ENCODE measurements around the gene HOXC5.

Gene HOXC5

GRCh38 chr12:54006559-54007220 is 26.2 kb upstream of the HOXC5 start:
- DNase-seq (ENCODE audit: low read depth, low spot score), result no peak

- no peak for DNase-seq (ENCODE audit: low read depth, low spot score)
Observed at GRCh38 chr12:54007538-54008259, 25.2 kb upstream of the HOXC5 start.

- DNase-seq (ENCODE audit: low read depth, low spot score), result no peak
Observed at GRCh38 chr12:54008260-54008552, 24.6 kb upstream of the HOXC5 start.

DNA sequence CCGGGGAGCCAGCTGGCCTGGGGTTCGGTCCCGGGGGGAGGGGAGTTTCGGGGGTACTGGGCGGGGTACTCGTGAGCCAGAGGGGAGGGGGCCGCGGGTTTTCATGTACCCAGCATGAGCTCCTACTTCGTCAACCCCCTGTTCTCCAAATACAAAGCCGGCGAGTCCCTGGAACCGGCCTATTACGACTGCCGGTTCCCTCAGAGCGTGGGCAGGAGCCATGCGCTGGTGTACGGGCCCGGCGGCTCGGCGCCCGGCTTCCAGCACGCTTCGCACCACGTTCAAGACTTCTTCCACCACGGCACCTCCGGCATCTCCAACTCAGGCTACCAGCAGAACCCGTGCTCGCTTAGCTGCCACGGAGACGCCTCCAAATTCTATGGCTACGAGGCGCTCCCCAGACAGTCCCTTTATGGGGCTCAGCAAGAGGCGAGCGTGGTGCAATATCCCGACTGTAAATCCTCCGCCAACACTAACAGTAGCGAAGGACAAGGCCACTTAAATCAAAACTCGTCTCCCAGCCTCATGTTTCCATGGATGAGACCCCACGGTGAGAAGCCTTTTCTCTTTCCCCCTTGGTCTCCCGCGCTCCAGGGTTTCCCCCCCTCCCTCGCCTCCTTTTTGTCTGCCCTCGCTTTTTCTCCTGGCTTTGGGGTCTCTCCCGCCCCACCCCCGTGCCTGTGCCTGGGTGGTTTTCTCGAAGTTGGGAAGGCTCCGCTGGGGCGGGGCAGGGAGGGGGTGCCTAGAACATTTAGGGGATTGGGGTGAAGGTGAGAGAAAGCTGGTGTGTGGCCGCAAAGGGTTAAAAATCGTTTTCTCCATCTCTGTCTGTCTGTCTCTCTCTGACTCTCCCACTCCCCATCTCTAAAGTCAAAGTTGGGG is 23.4 kb upstream of the HOXC5 start:
- no peak for DNase-seq (ENCODE audit: low read depth, low spot score)

- DNase-seq (ENCODE audit: low read depth, low spot score), result no peak
Observed at GRCh38 chr12:54010053-54010971, 22.5 kb upstream of the HOXC5 start.

GRCh38 chr12:54010972-54011664 is 21.7 kb upstream of the HOXC5 start:
- no peak for DNase-seq (ENCODE audit: low read depth, low spot score)

DNA sequence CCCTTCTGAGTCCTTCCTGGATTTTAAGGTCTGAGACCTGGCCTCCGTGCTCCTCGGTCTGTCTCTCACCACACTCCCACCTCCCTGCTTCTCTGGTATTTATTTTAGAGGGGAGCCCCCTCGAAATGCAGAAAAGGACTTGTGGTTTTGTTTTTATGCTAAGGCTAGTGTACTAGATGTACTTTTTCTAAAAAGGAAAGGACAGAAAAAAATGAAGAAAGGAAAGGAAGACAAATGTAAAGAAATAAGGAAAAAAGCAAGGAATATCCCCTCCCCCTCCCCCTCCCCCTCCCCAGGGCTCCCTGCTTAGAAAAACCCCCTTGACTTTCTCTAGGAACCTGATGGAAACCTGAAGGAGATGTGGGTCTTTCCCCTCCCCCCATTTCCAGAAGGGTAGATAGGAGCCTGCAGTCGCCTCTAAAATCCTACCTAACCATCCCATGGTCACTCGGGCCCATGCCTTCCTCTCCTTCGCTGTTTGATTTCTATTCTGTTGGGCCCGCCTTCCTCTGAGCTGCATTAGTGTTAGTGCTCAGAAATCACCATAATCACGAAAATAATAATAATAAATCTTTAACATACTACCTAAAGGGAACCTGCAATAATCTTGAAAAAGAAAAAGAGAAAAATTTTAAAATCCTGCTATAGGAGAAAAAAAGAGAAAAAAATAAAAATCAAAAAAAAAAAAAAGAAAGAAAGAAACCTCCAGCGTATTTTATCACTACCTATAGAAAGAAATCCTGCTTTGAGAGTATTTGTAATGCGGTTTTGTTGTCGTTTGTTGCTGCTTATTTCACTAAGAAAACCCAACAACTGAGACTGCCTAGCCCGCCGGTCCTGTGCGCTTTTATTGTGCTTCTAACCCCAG is 21.0 kb upstream of the HOXC5 start:
- no peak for DNase-seq (ENCODE audit: low read depth, low spot score)

- DNase-seq (ENCODE audit: low read depth, low spot score), result no peak
Observed at GRCh38 chr12:54012631-54013409, 20.0 kb upstream of the HOXC5 start.

- DNase-seq (ENCODE audit: low read depth, low spot score), result no peak
Observed at GRCh38 chr12:54014377-54015017, 18.4 kb upstream of the HOXC5 start.

DNA sequence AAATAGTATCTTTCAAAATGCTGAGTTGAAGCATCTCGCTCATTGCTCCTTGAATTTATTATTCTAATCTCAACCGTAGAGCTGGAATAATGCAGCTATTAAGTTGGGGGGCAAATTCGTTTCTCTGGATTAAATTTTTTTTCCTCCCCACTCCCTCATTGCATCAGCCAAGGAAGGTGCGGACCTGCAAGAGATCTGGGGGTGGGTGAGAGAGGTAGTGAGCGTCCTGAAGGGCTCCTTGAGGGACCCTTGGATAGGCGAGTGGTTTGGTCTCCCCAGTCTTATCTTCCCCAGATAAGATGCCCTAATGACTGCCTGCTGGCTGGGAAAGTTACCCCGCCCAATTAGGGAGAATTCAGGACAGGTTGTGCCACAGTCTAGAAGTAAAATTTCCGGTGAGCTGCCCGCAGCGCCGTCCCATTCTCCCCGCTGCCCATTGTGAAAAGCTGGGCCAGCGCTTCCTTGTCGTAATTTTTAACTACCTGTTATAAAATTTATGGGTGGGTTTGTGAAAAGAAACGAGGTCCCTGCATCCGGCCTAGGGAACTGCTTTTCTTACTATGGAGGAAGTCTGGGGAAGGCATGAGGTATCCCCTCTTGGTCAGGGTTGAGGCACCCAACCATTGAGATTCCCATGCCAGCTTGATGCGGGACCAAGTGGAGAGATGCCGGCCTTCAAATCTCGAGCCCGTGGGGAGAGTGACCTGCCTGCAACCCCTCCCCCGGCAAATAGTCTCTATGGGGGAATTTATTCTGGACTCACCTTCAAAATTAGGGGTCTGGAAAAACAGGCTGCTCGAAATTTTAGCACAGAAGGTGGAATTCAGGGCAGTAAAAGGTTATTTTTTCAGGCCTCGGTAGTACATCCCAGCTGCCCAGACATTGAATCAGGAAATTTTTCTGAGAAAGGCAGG is 17.6 kb upstream of the HOXC5 start:
- DNase-seq (ENCODE audit: low read depth, low spot score), result no peak

GRCh38 chr12:54016051-54016450 is 16.8 kb upstream of the HOXC5 start:
- no peak for DNase-seq (ENCODE audit: low read depth, low spot score)

DNA sequence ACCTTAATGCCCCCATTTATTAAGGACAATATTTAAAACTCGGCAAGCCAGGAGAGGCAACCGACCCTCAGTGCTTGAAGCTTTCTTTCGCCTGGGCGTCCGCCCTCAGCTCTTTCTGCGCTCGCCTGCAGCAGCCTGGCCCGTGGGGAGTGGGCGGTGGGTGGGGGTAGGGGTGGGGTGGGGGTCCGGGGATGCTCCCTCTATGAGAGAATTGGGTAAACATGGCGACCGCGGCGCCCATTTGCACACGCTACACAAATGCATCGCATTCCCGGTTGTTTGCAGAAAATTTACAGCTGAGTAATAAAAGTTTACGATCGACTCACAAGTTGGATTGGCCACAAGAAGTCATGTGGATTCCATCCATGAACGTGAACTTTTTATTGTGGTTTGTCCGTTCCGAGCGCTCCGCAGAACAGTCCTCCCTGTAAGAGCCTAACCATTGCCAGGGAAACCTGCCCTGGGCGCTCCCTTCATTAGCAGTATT is 16.3 kb upstream of the HOXC5 start:
- DNase-seq (ENCODE audit: low read depth, low spot score), result no peak

- DNase-seq (ENCODE audit: low read depth, low spot score), result no peak
Observed at GRCh38 chr12:54017027-54017788, 15.6 kb upstream of the HOXC5 start.

- no peak for DNase-seq (ENCODE audit: low read depth, low spot score)
Observed at GRCh38 chr12:54017878-54018467, 14.9 kb upstream of the HOXC5 start.

DNA sequence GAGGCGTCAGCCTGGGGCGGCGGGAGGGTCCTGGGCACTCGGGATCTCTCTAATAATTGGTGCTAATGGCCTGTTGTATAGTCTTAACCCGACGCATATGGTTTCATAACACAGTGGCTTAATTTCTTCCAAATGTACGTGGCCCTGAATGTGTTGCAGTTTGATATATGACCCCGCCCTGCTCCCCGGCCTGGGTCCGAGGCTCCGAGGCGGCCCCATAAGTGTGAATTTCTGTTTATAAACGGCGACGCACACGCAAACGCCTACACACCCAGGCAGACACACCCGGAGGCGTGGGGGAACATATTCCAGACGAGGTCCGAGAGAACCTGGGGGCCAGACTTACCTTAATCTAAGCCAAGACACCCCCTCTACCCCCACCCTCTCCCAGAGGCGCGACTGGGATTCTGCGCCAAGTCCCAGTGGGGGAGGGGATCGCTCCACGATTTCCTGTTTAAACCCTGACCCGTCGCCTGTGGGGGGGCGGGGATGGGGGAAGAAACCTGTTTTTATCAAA is 14.3 kb upstream of the HOXC5 start:
- DNase-seq (ENCODE audit: low read depth, low spot score), result no peak

Measured in smooth muscle cell of the brain vasculature (primary cell).